Fibroblast of lung (primary cell): ENCODE data around the gene USP11. TPM values are rescaled to one million over a fixed set of nuclear protein-coding genes. Genes with fewer than 3 reads are reported as not detected.

ENCODE experiments used
- DNase-seq, 2 donors: peaks; one replicate each; pipeline versions ENCODE4 v3.0.0 to v3.0.0-alpha.2; 2010; ENCODE audit warnings: low read depth in 2 of 2
- H2AFZ ChIP-seq: 2 replicates; pipeline ENCODE4 v1.5.1; 2012; ENCODE audit warnings: low read length, control low read depth, inconsistent platforms
- H3K27ac ChIP-seq: 2 replicates; pipeline ENCODE4 v1.5.1; 2011; ENCODE audit warnings: low read length, control low read depth; ENCODE audit not compliant: insufficient read depth
- H3K27me3 ChIP-seq: 2 replicates; pipeline ENCODE4 v1.5.1; 2011; ENCODE audit warnings: mild to moderate bottlenecking, low read length; ENCODE audit not compliant: control insufficient read depth, insufficient read depth
- H3K36me3 ChIP-seq: 2 replicates; pipeline ENCODE4 v1.5.1; 2011; ENCODE audit warnings: low read length; ENCODE audit not compliant: control insufficient read depth, insufficient read depth
- H3K4me1 ChIP-seq: 2 replicates; pipeline ENCODE4 v1.5.1; 2011; ENCODE audit warnings: low read length; ENCODE audit not compliant: control insufficient read depth, insufficient read depth; ENCODE audit errors: extremely low read depth
- H3K4me2 ChIP-seq: 2 replicates; pipeline ENCODE4 v1.5.1; 2011; ENCODE audit warnings: low read length, control low read depth; ENCODE audit not compliant: insufficient read depth; ENCODE audit errors: extremely low read depth
- H3K4me3 ChIP-seq, 4 experiments: fragments of 200-600 bp in 1 of 4; sonication (generic) in 1 of 4; replicated peaks in 1 of 4; 2 replicates each; pipeline ENCODE4 v1.5.1; 2011 to 2016; ENCODE audit warnings: low read length in 4 of 4, low read depth in 3 of 4, mild to moderate bottlenecking in 3 of 4, control low read depth in 2 of 4, inconsistent platforms in 1 of 4, mixed read lengths in 1 of 4; ENCODE audit not compliant: insufficient read depth in 1 of 4; ENCODE audit errors: control extremely low read depth in 1 of 4
- H3K79me2 ChIP-seq: 2 replicates; pipeline ENCODE4 v1.5.1; 2012; ENCODE audit warnings: mild to moderate bottlenecking, low read length, inconsistent platforms; ENCODE audit not compliant: control insufficient read depth, insufficient read depth
- H3K9ac ChIP-seq: 2 replicates; pipeline ENCODE4 v1.5.1; 2011; ENCODE audit warnings: mild to moderate bottlenecking, low read length, control low read depth; ENCODE audit not compliant: insufficient read depth
- H3K9me3 ChIP-seq: 2 replicates; pipeline ENCODE4 v1.5.1; 2012; ENCODE audit warnings: low read depth, low read length; ENCODE audit not compliant: control insufficient read depth, insufficient read depth
- H4K20me1 ChIP-seq: 2 replicates; pipeline ENCODE4 v1.5.1; 2011; ENCODE audit warnings: low read length; ENCODE audit not compliant: control insufficient read depth, insufficient read depth; ENCODE audit errors: extremely low read depth
- EZH2 ChIP-seq: IDR thresholded peaks from 2 replicates; pipeline ENCODE4 v1.5.1; 2012; ENCODE audit warnings: low read length, control low read depth, mild to moderate bottlenecking; ENCODE audit errors: missing control alignments
- polyA plus RNA-seq, 2 donors: library from polyadenylated mRNA; depleted of rRNA in 1 of 2; stranded (reverse) in 1 of 2; unstranded in 1 of 2; fragments of >200 nt; gene quantifications; 2 replicates each; pipeline ENCODE4 v1.2.1, GENCODE V29; 2011 to 2012; ENCODE audit warnings: missing spikeins in 1 of 2
- total RNA-seq: library from RNA; depleted of rRNA; stranded (reverse); fragments of >200 nt; gene quantifications from 2 replicates; pipeline ENCODE4 v1.2.1, GENCODE V29; 2014
- TF ChIP-seq, protein P1 (sequence below), 2 donors: IDR thresholded peaks in 1 of 2; conservative IDR thresholded peaks in 1 of 2; 1 replicate in 1 of 2; 2 replicates in 1 of 2; pipeline ENCODE4 v1.5.1; 2011 to 2012; ENCODE audit warnings: low read length in 2 of 2, control low read depth in 1 of 2, inconsistent platforms in 1 of 2, low read depth in 1 of 2, mild to moderate bottlenecking in 1 of 2

USP11 gene
- total and polyA plus RNA-seq, 2 donors (not counting 1 experiment from before 2014, with no cell fraction given): 24.6 to 47.9 TPM

DNA sequence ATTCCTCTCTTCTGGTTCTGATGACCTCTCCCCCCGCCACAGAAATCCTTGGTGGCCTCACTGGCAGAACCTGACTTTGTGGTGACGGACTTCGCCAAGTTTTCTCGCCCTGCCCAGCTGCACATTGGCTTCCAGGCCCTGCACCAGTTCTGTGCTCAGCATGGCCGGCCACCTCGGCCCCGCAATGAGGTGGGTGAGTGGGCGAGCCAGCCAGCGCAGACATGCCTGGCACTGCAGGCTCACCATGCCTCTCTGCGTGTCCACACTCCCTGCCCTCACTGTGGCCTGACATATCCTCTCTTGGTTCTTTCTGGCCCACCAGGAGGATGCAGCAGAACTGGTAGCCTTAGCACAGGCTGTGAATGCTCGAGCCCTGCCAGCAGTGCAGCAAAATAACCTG, 30.5 kb upstream of the USP11 start:
- TF ChIP-seq, protein P1, sequence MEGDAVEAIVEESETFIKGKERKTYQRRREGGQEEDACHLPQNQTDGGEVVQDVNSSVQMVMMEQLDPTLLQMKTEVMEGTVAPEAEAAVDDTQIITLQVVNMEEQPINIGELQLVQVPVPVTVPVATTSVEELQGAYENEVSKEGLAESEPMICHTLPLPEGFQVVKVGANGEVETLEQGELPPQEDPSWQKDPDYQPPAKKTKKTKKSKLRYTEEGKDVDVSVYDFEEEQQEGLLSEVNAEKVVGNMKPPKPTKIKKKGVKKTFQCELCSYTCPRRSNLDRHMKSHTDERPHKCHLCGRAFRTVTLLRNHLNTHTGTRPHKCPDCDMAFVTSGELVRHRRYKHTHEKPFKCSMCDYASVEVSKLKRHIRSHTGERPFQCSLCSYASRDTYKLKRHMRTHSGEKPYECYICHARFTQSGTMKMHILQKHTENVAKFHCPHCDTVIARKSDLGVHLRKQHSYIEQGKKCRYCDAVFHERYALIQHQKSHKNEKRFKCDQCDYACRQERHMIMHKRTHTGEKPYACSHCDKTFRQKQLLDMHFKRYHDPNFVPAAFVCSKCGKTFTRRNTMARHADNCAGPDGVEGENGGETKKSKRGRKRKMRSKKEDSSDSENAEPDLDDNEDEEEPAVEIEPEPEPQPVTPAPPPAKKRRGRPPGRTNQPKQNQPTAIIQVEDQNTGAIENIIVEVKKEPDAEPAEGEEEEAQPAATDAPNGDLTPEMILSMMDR (conservative IDR thresholded peaks at IDR 0.05 in 1 of 2, IDR thresholded peaks at IDR 0.05 in 1 of 2; ENCODE audit: low read depth in 1 of 2, low read length in 2 of 2): no peak
- TF ChIP-seq EZH2: no peak

DNA sequence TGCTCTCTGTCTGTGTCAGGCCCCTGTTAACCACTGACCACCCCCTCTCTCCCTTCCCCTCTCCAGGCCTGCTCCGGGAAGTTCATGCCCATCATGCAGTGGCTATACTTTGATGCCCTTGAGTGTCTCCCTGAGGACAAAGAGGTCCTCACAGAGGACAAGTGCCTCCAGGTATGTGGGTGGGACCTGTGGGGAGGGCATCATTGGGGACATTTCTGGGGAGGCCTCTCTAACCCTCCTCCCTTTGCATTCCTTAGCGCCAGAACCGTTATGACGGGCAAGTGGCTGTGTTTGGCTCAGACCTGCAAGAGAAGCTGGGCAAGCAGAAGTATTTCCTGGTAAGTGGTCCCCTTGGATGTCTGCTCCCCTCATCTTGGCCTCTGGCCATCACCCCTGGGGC, 29.9 kb upstream of the USP11 start:
- Histone ChIP-seq H3K36me3 (peaks cover 49% of the 10 kb centered on the region), H3K27me3 (no peaks in the 10 kb centered on the region), H4K20me1 (no peaks in the 10 kb centered on the region), H3K27ac (no peak overlapping the region), H3K4me1 (peaks cover 6% of the 10 kb centered on the region), H3K4me3 (no peak overlapping the region), H2AFZ (no peak overlapping the region), H3K9ac (no peak overlapping the region), H3K79me2 (peaks cover 26% of the 10 kb centered on the region), H3K4me2 (no peak overlapping the region), H3K9me3 (no peaks in the 10 kb centered on the region)
- no peak for TF ChIP-seq EZH2
- TF ChIP-seq, protein P1 (conservative IDR thresholded peaks at IDR 0.05 in 1 of 2, IDR thresholded peaks at IDR 0.05 in 1 of 2; ENCODE audit: low read depth in 1 of 2, low read length in 2 of 2): no peak
- no peak for DNase-seq

More for the DNA sequence above, 30.5 kb upstream of the USP11 start:
- Histone ChIP-seq H3K9me3 (no peaks in the 10 kb centered on the region), H2AFZ (no peak overlapping the region), H3K36me3 (peaks cover 47% of the 10 kb centered on the region), H3K27ac (no peak overlapping the region), H3K4me1 (peaks cover 8% of the 10 kb centered on the region), H4K20me1 (no peaks in the 10 kb centered on the region), H3K9ac (no peak overlapping the region), H3K4me3 (no peak overlapping the region), H3K4me2 (no peak overlapping the region), H3K27me3 (no peaks in the 10 kb centered on the region), H3K79me2 (peaks cover 32% of the 10 kb centered on the region)
- DNase-seq: no peak

DNA sequence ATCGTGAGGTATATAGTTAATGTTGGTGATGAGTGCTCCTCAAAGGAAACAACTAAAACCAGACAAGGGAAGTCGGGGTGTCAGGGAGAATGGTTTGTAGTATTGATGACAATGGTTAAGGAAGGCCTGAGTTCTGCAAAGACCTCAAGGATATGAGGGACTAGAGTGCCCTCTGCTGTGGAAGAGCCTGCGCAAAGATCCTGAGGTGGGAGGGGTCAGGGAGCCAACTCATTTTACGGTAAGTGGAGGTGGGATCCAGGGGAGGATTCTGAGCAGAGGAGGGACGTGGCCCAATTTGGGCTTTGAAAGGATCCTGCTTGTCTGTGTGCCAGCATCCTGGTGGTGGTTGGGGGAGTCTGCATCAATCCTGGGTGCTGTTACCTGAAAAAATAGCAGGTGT, 27.8 kb upstream of the USP11 start:
- peaks cover 46% of the 10 kb centered on the region for H3K36me3 ChIP-seq
- H3K27ac ChIP-seq: no peak overlapping the region
- H3K9me3 ChIP-seq: no peaks in the 10 kb centered on the region
- no peaks in the 10 kb centered on the region for H4K20me1 ChIP-seq
- H3K9ac ChIP-seq: no peak overlapping the region
- H3K4me1 ChIP-seq: no peaks in the 10 kb centered on the region
- TF ChIP-seq, protein P1 (conservative IDR thresholded peaks at IDR 0.05 in 1 of 2, IDR thresholded peaks at IDR 0.05 in 1 of 2; ENCODE audit: low read depth in 1 of 2, low read length in 2 of 2): no peak
- no peak for TF ChIP-seq EZH2
- H3K27me3 ChIP-seq: no peaks in the 10 kb centered on the region
- peaks cover 11% of the 10 kb centered on the region for H3K79me2 ChIP-seq
- H3K4me2 ChIP-seq: no peak overlapping the region
- H3K4me3 ChIP-seq: no peak overlapping the region
- no peak for DNase-seq
- H2AFZ ChIP-seq: no peak overlapping the region
